ENCODE results near the gene HAUS7.

Gene HAUS7

DNA sequence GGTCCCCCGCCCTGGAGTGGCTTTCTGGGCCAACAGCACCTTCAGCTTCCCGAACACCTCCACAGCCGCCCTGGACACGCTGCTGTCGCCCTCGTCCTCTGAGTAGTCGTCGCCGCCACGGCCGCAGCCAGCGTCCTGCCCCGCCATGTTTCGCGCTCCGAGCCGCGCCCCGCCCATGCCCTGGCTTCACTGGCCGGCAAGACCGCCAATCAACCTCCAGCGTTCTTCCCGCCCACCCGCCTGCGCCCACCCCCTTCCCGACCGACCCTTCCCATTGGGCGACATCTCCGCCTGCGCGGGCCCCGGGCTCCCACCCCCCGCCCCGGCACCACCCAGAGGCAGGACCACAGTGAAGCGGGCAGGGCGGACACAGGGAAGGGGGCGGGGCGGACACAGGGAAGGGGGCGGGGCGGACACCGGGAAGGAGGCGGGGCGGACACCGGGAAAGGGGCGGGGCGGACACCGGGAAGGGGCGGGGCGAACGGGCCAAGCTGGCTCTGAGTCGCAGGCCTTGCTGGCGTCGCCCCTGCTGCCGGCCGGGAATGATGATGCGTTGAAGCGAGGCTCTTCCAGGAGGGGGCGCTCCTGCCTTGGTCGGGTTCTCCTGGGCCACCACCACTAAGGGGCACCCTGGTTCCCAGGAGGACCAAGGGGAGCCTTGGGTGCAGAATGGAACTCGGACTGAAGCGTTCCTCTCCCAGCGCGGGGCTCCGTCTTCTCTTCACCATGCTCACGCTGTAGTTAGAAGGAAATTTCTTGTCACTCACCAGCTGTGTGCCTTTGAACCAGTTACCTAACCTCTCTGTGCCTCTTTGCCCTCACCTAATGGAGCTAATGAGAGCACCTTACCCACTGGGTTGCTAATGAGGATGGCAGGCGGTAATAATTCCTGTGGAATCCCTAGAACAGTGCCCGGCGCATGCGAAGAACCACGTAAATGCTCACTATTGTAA, at the start of gene HAUS7:
TSS of gene HAUS7 (minus strand) at position 166 of the 953 bp plus-strand sequence. CDS start at position 147, 19 bp downstream.
- peak; percentile 80 for DNase-seq (ENCODE audit: low read depth)

DNA sequence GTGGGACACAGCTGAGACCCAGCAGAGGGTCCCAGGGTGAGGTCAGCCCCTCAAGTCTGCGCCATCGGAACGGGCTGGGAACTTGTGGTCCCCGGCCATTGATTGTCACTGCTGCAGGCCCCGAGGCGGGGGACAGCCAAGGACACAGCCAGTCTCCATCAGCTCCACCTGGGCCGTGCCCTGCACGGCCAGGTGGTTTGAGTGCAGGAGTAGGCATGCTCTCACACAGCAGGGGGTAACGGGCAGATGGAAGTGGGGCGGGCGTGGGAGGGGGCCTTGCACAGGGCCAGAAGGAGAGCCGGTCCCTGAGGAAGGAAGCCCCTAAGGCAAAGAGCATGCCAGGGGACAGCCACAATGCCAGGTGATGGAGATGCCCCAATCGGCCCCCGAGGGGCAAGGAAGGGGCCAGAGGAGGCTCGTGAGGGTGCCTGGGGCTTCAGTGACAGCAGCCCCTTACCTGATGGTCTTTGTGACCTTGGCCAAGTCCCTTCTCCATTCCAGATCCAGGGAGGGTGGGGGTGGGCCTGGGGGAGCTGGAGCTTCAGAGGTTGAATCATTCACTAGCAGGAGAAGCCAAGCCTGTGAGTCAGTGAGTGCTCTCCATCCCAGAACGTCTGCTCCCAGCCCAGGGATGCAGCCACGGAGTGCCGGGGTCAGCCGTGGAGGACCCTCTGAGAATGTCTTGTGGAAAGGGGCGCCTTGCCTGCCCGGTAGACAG, 49.4 kb upstream of the HAUS7 start:
- no peak for DNase-seq (ENCODE audit: low read depth)

GRCh38 chrX:153517946-153518834, 47.8 kb upstream of the HAUS7 start:
- no peak for DNase-seq (ENCODE audit: low read depth)

- DNase-seq (ENCODE audit: low read depth), result no peak
These were observed 47.0 kb upstream of the HAUS7 start, which contains the start of gene ATP2B3 for GRCh38 chrX:153517423-153517822. Gene ATP2B3 (plus strand): TSS chrX:153517642. CDS start chrX:153536248, 18,606 bp downstream.

GRCh38 chrX:153516073-153516472, 45.7 kb upstream of the HAUS7 start:
- DNase-seq (ENCODE audit: low read depth), result no peak

DNA sequence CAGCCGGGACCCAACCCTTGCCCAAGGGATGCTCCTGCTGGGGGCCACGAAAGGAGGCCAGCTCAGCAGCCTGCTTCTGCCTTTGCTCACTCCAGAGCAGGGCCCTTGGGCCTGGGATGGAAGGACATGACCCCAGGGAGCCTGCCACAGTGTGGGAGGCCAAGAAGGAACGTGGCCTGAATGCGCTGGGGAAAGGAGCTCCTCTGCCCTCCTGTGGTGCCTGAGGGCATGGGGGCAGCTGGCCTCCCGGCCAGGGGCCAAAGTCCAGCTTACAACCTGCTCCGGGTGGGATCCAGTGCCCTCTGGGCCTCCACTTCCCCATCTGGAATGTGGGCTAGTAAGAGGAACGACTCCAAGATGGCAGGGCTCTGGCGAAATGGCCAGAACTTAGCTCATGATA, 45.1 kb upstream of the HAUS7 start:
- DNase-seq (ENCODE audit: low read depth), result no peak

DNA sequence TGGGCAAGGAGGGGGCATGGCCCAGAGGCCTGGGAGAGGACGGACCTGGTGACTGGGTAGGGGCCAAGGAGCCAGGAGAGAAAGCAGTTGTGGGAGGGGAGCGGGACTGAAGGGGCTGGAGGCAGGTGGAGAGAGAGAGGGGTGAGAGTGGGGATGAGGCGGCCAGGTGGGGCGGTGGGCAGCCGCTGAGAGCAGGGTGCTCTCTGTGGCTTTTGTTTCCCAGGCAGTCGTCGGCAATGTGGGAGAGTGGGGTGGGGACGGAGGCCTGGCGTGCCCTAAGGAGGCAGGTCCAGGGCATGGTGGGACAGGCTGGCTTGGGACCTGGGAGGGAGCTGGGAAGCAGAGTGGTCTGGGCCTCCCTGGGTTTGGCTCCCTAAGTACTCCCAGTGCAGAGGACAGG, 43.9 kb upstream of the HAUS7 start:
- DNase-seq (ENCODE audit: low read depth), result no peak

DNA sequence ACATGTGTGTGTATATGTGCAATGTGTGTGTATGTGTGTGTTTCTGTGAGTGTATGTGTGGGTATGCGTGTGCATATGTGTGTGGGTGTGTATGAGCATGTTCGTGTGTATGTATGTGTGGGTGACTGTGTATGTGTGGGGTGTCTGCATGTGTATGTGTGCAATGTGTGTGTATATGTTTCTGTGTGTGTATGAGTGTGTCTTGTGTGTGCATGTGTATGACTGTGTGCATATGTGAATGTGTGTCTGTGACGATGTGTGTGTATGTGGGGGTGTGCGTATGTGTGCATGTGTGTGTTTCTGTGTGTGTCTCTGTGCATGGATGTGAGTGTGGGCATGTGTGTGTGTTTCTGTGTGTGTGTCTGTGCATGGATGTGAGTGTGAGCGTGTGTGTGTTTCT, 42.9 kb upstream of the HAUS7 start:
- DNase-seq (ENCODE audit: low read depth), result no peak

DNA sequence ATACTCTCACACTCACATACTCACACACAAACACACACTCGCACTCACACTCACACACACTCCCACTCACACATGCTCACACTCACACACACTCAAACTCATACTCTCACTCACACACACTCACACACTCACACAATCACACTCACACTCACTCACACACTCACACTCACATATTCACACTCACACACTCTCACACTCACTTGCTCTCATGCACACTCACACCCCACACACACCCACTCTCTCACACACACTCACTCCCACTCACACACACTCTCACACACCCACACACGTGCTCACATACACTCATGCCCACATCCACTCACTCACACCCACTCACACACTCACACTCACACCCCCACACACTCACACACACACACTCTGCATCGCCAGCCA, 42.1 kb upstream of the HAUS7 start:
- no peak for DNase-seq (ENCODE audit: low read depth)

- DNase-seq (ENCODE audit: low read depth), result no peak
These were observed 41.6 kb upstream of the HAUS7 start for GRCh38 chrX:153511784-153512500.

- DNase-seq (ENCODE audit: low read depth), result no peak
These were observed 40.0 kb upstream of the HAUS7 start for GRCh38 chrX:153510383-153510782.

GRCh38 chrX:153509592-153509991, 39.2 kb upstream of the HAUS7 start:
- DNase-seq (ENCODE audit: low read depth), result no peak

DNA sequence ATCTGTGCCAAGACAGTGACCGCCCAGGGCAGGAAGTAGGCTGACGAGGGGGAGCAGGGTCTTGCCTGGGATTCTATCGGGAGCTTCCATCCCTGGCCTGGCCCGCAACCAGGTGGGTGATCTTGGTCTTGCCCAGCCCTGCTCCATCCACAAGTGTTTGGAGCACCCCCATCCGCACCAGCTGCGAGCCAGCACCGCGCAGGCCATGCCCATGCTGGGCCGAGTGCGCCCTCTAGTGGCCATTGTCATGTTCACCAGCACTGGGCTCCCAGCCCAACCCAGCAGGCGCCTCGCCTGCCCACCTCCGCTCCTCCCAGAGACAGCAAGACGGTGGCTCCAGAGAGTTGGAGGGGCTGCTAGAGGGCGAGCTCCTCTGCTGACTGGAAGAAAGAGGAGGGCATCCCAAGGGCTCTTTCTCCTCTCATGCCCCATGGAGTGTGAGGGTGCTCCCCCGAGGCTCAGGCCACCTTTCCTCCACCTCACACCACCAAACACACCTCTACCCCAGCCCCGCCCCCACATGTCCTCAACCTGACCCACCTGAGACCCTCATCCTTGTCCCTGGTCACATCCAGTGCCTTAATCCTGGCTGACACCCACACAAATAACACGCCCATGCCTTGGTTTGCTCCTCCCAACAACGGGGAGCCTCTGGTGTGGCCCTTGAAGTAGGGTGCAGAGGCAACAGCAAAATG, 37.3 kb upstream of the HAUS7 start:
- peak; percentile 76 for DNase-seq (ENCODE audit: low read depth)

- DNase-seq (ENCODE audit: low read depth), result no peak
These were observed 35.0 kb upstream of the HAUS7 start for GRCh38 chrX:153505361-153505760.

GRCh38 chrX:153504445-153505016, 34.2 kb upstream of the HAUS7 start:
- no peak for DNase-seq (ENCODE audit: low read depth)

GRCh38 chrX:153502796-153503195, 32.4 kb upstream of the HAUS7 start:
- DNase-seq (ENCODE audit: low read depth), result no peak

GRCh38 chrX:153502131-153502530, 31.8 kb upstream of the HAUS7 start:
- DNase-seq (ENCODE audit: low read depth), result no peak

DNA sequence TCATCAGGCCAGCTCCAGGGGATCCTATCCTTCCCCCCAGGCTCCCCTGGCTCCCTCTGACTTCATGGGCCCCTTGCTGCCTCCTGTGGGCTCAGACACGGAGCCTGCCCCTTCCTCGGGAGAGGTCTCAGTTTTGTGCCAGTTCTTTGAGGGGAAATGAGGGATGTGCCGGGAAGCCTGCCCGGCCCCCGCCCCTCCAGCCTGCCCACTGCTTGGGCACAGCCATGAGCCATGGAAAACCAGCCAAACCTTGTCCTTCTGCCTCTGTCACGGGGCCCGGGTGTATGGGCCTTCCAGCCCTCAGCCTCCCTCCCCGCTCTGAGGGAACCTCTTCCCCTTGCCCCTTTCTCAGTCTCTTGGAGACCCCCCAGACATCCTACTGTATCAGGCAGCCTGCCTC, 31.2 kb upstream of the HAUS7 start:
- DNase-seq (ENCODE audit: low read depth), result no peak

DNA sequence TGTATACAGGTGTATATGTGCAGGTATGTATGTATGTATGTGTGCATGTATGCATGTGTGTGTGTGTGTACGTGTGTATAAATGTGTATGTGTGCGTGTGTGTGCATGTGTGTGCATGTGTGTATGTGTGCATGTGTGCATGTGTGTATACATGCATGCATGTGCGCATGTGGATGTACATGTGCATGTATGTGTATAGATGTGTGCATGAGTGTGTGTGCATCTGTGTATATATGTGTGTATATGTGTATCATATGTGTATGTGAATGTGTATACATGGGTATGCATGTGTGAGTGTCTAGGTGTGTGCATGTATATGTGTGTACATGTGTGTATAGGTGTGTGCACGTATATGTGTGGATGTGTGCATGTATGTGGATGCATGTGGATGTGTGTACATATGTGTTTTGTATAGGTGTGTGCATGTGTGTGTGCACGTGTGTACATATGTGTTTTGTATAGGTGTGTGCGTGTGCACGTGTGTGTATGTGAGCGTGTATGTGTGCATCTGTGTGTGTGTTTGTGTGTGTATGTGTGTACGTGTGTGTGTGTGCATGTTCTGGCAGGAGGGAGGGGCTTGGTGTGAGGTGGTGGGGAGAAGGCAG, 30.4 kb upstream of the HAUS7 start:
- DNase-seq (ENCODE audit: low read depth), result no peak

DNA sequence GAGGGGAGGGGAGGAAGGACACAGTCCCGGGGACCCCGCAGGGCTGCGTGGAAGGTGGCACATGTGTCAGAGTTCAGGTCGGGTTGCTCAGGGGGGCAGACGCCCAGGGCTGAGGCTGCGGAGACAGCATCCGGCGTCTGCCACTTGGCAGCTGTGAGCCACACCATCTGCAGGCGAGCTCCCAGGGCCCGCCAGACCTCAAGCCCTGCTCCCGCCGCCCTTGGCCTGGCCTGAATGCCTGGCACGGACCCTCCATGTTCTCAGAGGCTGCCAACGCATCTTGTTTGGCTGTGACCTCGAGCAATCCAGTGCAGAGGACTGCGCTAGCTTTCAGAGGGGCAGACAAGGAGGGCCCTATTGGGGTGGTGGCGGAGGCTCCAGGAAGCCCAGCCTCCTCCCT, 29.5 kb upstream of the HAUS7 start:
- DNase-seq (ENCODE audit: low read depth), result no peak

Measured in activated T-helper 9 cell treated with anti-CD3 and anti-CD28 coated beads, Interleukin-2, amount 50 U/mL, for 16 hours (primary cell).